Naive thymus-derived CD8-positive, alpha-beta T cell (primary cell): ENCODE data around the gene C18orf63. TPM values are rescaled to one million over a fixed set of nuclear protein-coding genes. Genes with fewer than 3 reads are reported as not detected.
A peak's percentile ranks its signal among the peaks of the same experiment; 100 is the strongest.

Source experiments
- ATAC-seq, 2 donors: fragments of 150-1000 bp; cut with Tn5 transposase in 1 of 2; sonication (Bioruptor Pico), chemical (Tn5 transposase) in 1 of 2; 1 replicate in 1 of 2; 2 replicates in 1 of 2; pipeline ENCODE4 v1.10.0; 2021; ENCODE audit warnings: mild to moderate bottlenecking in 2 of 2, moderate library complexity in 2 of 2
- POLR2A ChIA-PET: fragments of 350-600 bp; sonication (Branson Sonifier 250); formaldehyde crosslinking; loops from one replicate; lab custom pipeline; 2021; ENCODE audit warnings: antibody characterized with exemption; lab: Charles Lee
- DNase-seq, 10 donors: peaks; one replicate each; pipeline versions ENCODE4 v3.0.0 to v3.0.0-alpha.2; 2020 to 2022
- H3K27ac Mint-ChIP-seq, 10 donors: one replicate each; pipeline ENCODE4 v1.8.0; 2020 to 2022; ENCODE audit warnings: mild to moderate bottlenecking in 10 of 10, mixed read lengths in 10 of 10, moderate library complexity in 4 of 10, inconsistent platforms in 1 of 10
- H3K27me3 Mint-ChIP-seq, 5 donors: one replicate each; pipeline ENCODE4 v1.8.0; 2021 to 2022; ENCODE audit warnings: mixed read lengths in 5 of 5
- H3K36me3 Mint-ChIP-seq, 3 donors: one replicate each; pipeline ENCODE4 v1.8.0; 2020 to 2022; ENCODE audit warnings: mixed read lengths in 3 of 3, mild to moderate bottlenecking in 2 of 3, inconsistent platforms in 1 of 3
- H3K4me1 Mint-ChIP-seq, 4 donors: one replicate each; pipeline ENCODE4 v1.8.0; 2021 to 2022; ENCODE audit warnings: mixed read lengths in 4 of 4
- H3K4me3 Mint-ChIP-seq, 10 donors: one replicate each; pipeline ENCODE4 v1.8.0; 2020 to 2022; ENCODE audit warnings: mild to moderate bottlenecking in 10 of 10, mixed read lengths in 10 of 10, moderate library complexity in 6 of 10, inconsistent platforms in 1 of 10
- H3K9me3 Mint-ChIP-seq, 9 donors: one replicate each; pipeline ENCODE4 v1.8.0; 2020 to 2022; ENCODE audit warnings: mixed read lengths in 9 of 9, mild to moderate bottlenecking in 3 of 9, inconsistent platforms in 1 of 9, moderate library complexity in 1 of 9
- polyA plus RNA-seq, 3 donors: library from polyadenylated mRNA; unstranded; fragments of 300-500 nt; fragmentation: Illumina TruSeq; gene quantifications; one replicate each; pipeline ENCODE4 v1.2.3, GENCODE V29; 2021
- total RNA-seq, 8 experiments: library from RNA in 2 of 8; stranded (reverse) in 2 of 8; gene quantifications; one replicate each; pipeline ENCODE4 v1.2.3 and lab custom pipeline; 2021 to 2026

Gene C18orf63
- total and polyA plus RNA-seq, 5 experiments from 2014 or later: not detected

GRCh38 chr18:74337155-74337911, 21.7 kb downstream of the C18orf63 start:
- H3K4me3 Mint-ChIP-seq: no peak overlapping the region
- POLR2A ChIA-PET: interaction anchor here (0.6 kb wide), 1 partner anchor 93 kb away, joined by 4 read pairs; no protein-coding TSS in a partner anchor
- H3K27ac Mint-ChIP-seq: no peak overlapping the region
- DNase-seq (no peak), ATAC-seq (no peak)
- no peaks in the 10 kb centered on the region for H3K36me3 Mint-ChIP-seq
- H3K9me3 Mint-ChIP-seq: no peaks in the 10 kb centered on the region
- peaks cover 4 to 10% (median 8%) of the 10 kb centered on the region in 5 donors for H3K27me3 Mint-ChIP-seq
- H3K4me1 Mint-ChIP-seq: peaks cover 0 to 14% (median 0%) of the 10 kb centered on the region in 4 donors

- no peaks in the 10 kb centered on the region for H3K9me3 Mint-ChIP-seq
- H3K4me1 Mint-ChIP-seq: peaks cover 0 to 14% (median 0%) of the 10 kb centered on the region in 4 donors
- H3K36me3 Mint-ChIP-seq: no peaks in the 10 kb centered on the region
- ATAC-seq: no peak
- DNase-seq: no peak
- POLR2A ChIA-PET: interaction anchor here (0.6 kb wide), 1 partner anchor 94 kb away, joined by 4 read pairs; no protein-coding TSS in a partner anchor
- H3K4me3 Mint-ChIP-seq: no peak overlapping the region
- H3K27ac Mint-ChIP-seq: no peak overlapping the region
- H3K27me3 Mint-ChIP-seq: peaks cover 4 to 10% (median 8%) of the 10 kb centered on the region in 5 donors
Observed at GRCh38 chr18:74337912-74338309, 22.3 kb downstream of the C18orf63 start.

- Mint-ChIP-seq H3K27me3 (peaks cover 2 to 7% (median 4%) of the 10 kb centered on the region in 5 donors), H3K9me3 (no peaks in the 10 kb centered on the region), H3K4me1 (no peaks in the 10 kb centered on the region), H3K4me3 (no peak overlapping the region), H3K27ac (peak overlapping the region in 2 of 10 donors; percentile 0 to 54), H3K36me3 (no peaks in the 10 kb centered on the region)
- DNase-seq: peak in 7 of 10 donors; percentile 12 to 61 (median 38)
- peak in 1 of 2 donors; percentile 52 for ATAC-seq
- POLR2A ChIA-PET: interaction anchor here (0.6 to 1.6 kb wide), 5 partner anchors 31 to 260 kb away, joined by 3 to 6 read pairs (median 4); no protein-coding TSS in a partner anchor
Observed at GRCh38 chr18:74342416-74343043, 26.9 kb downstream of the C18orf63 start.

- Mint-ChIP-seq H3K27ac (no peak overlapping the region), H3K4me3 (no peak overlapping the region), H3K36me3 (no peaks in the 10 kb centered on the region), H3K4me1 (no peaks in the 10 kb centered on the region), H3K27me3 (peaks cover 0 to 3% (median 0%) of the 10 kb centered on the region in 5 donors), H3K9me3 (no peaks in the 10 kb centered on the region)
- ATAC-seq: no peak
- POLR2A ChIA-PET: no interaction called here
- DNase-seq: no peak
Observed at GRCh38 chr18:74346206-74346605, 30.6 kb downstream of the C18orf63 start.

- POLR2A ChIA-PET: interaction anchor here (0.7 kb wide), 1 partner anchor 148 kb away, joined by 4 read pairs; the partner anchor contains the start of gene CNDP2
- Mint-ChIP-seq H3K4me3 (no peak overlapping the region), H3K9me3 (no peaks in the 10 kb centered on the region), H3K27me3 (peaks cover 0 to 3% (median 0%) of the 10 kb centered on the region in 5 donors), H3K4me1 (peaks cover 0 to 4% (median 2%) of the 10 kb centered on the region in 4 donors), H3K36me3 (no peaks in the 10 kb centered on the region), H3K27ac (no peak overlapping the region)
- no peak for DNase-seq
- ATAC-seq: no peak
Observed at GRCh38 chr18:74348581-74348980, 32.9 kb downstream of the C18orf63 start.

- H3K27me3 Mint-ChIP-seq: peaks cover 0 to 3% (median 0%) of the 10 kb centered on the region in 5 donors
- no peaks in the 10 kb centered on the region for H3K36me3 Mint-ChIP-seq
- H3K4me1 Mint-ChIP-seq: peaks cover under 1 to 4% (median 3%) of the 10 kb centered on the region in 4 donors
- no peak for DNase-seq
- no peak for ATAC-seq
- no peaks in the 10 kb centered on the region for H3K9me3 Mint-ChIP-seq
- H3K27ac Mint-ChIP-seq: no peak overlapping the region
- no peak overlapping the region for H3K4me3 Mint-ChIP-seq
- POLR2A ChIA-PET: interaction anchor here (1.6 kb wide), 1 partner anchor 145 kb away, joined by 7 read pairs; the partner anchor contains the start of gene CNDP2
Observed at GRCh38 chr18:74351354-74351753, 35.7 kb downstream of the C18orf63 start.

- Mint-ChIP-seq H3K4me1 (peaks cover 2 to 14% (median 11%) of the 10 kb centered on the region in 4 donors), H3K27me3 (peaks cover 0 to 3% (median 0%) of the 10 kb centered on the region in 5 donors), H3K27ac (peak overlapping the region in 5 of 10 donors; percentile 44 to 75 (median 66)), H3K36me3 (no peaks in the 10 kb centered on the region), H3K9me3 (no peaks in the 10 kb centered on the region), H3K4me3 (no peak overlapping the region)
- peak; percentile 27 to 84 (median 64) for DNase-seq
- POLR2A ChIA-PET: interaction anchor here (1.1 to 3.6 kb wide), 6 partner anchors 18 to 143 kb away, joined by 3 to 31 read pairs (median 5); partner anchors contain the start of gene CNDP2
- peak; percentile 96 to 97 for ATAC-seq
Observed at GRCh38 chr18:74353169-74353775, 37.6 kb downstream of the C18orf63 start.

GRCh38 chr18:74356959-74357358, 41.3 kb downstream of the C18orf63 start:
- Mint-ChIP-seq H3K27ac (peak overlapping the region in 2 of 10 donors; percentile 21 to 59), H3K27me3 (peaks cover 0 to 2% (median 0%) of the 10 kb centered on the region in 5 donors), H3K9me3 (no peaks in the 10 kb centered on the region), H3K4me3 (no peak overlapping the region), H3K4me1 (peaks cover 10 to 14% (median 11%) of the 10 kb centered on the region in 4 donors), H3K36me3 (no peaks in the 10 kb centered on the region)
- ATAC-seq (no peak), DNase-seq (no peak)
- POLR2A ChIA-PET: interaction anchor here (0.8 to 1.2 kb wide), 2 partner anchors 21 to 139 kb away, joined by 3 to 6 read pairs; partner anchors contain the start of gene CNDP2

- H3K4me3 Mint-ChIP-seq: no peak overlapping the region
- no peak for DNase-seq
- no peaks in the 10 kb centered on the region for H3K36me3 Mint-ChIP-seq
- H3K4me1 Mint-ChIP-seq: peaks cover 8 to 11% (median 10%) of the 10 kb centered on the region in 4 donors
- H3K27me3 Mint-ChIP-seq: peaks cover 0 to 2% (median 0%) of the 10 kb centered on the region in 5 donors
- ATAC-seq: no peak
- peak overlapping the region in 2 of 10 donors; percentile 14 for H3K27ac Mint-ChIP-seq
- no peaks in the 10 kb centered on the region for H3K9me3 Mint-ChIP-seq
- POLR2A ChIA-PET: interaction anchor here (0.7 to 1.0 kb wide), 4 partner anchors 8 to 98 kb away, joined by 3 read pairs; no protein-coding TSS in a partner anchor
Observed at GRCh38 chr18:74360852-74361655, 45.4 kb downstream of the C18orf63 start.

- Mint-ChIP-seq H3K27me3 (peaks cover 0 to 5% (median 0%) of the 10 kb centered on the region in 5 donors), H3K4me3 (no peak overlapping the region), H3K9me3 (no peaks in the 10 kb centered on the region), H3K27ac (peak overlapping the region in 6 of 10 donors; percentile 54 to 86 (median 76)), H3K36me3 (no peaks in the 10 kb centered on the region), H3K4me1 (peaks cover 25 to 47% (median 31%) of the 10 kb centered on the region in 4 donors)
- DNase-seq (no peak), ATAC-seq (no peak)
- POLR2A ChIA-PET: no interaction called here
Observed at GRCh38 chr18:74367905-74368304, 52.3 kb downstream of the C18orf63 start.

GRCh38 chr18:74368901-74369705, 53.5 kb downstream of the C18orf63 start:
- POLR2A ChIA-PET: interaction anchor here (1.0 to 2.1 kb wide), 4 partner anchors 8 to 20 kb away, joined by 3 to 8 read pairs (median 4); no protein-coding TSS in a partner anchor
- ATAC-seq (peak in 1 of 2 donors; percentile 19), DNase-seq (peak in 4 of 10 donors; percentile 22 to 48 (median 32))
- peak overlapping the region in 8 of 10 donors; percentile 42 to 94 (median 88) for H3K27ac Mint-ChIP-seq
- no peaks in the 10 kb centered on the region for H3K9me3 Mint-ChIP-seq
- H3K36me3 Mint-ChIP-seq: no peaks in the 10 kb centered on the region
- peaks cover 0 to 5% (median 0%) of the 10 kb centered on the region in 5 donors for H3K27me3 Mint-ChIP-seq
- H3K4me1 Mint-ChIP-seq: peaks cover 28 to 55% (median 42%) of the 10 kb centered on the region in 4 donors
- peak overlapping the region in 8 of 10 donors; percentile 1 to 57 (median 44) for H3K4me3 Mint-ChIP-seq
